AG08395 (cell line): Measurements from ENCODE around the gene NCK2.

Source experiments
- DNase-seq: peaks from one replicate; pipeline ENCODE4 v3.0.0; 2012; ENCODE audit warnings: mixed read lengths, low spot score

NCK2 gene

GRCh38 chr2:105793196-105793975, 48.7 kb downstream of the NCK2 start:
- DNase-seq: no peak

- no peak for DNase-seq
These were observed 50.3 kb downstream of the NCK2 start for GRCh38 chr2:105794926-105795574.

DNA sequence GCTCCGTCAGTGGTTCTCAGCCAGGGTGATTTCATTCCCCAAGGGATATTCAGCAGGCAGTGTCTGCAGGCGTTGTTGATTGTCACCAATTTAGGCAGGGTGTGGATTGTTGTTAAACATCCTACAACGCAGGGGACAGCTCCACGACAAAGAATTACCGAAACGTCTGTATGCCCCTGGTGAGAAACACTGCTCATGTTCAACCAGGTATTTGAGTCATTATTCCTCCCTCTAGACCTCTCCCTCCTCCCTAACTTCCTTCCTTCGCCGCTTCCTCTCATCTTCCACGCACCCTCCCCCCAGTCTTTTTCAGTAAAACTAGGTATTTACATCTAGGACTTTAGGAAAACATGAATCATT, 50.8 kb downstream of the NCK2 start:
- DNase-seq: no peak

DNA sequence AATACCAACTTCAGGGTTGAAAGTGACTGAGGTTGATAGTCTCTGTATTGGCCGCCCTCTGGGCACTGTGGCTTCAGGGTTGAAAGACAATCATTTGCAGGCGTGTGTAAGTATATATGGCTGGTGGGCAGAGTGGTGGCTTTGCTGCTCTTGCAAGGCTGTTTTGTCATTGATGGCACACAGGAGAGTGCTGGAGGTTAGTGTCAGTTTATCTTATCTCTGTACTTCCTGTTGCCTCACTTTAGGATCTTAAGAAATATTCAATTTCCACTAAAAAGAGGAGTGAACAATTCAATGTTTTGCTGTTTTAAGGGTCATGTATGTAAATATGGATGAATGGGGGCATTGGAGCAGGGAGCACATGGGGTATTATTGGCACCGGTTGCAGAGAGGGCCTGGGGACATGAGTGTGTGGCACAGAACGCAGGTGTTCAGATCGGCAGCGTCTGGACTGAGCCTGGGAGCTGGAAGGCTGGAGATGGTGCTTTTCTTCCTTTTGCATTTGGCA, 51.5 kb downstream of the NCK2 start:
- no peak for DNase-seq

GRCh38 chr2:105796791-105797190, 52.1 kb downstream of the NCK2 start:
- DNase-seq: no peak

- DNase-seq: no peak
These were observed 52.6 kb downstream of the NCK2 start for GRCh38 chr2:105797298-105797819.

- DNase-seq: no peak
These were observed 53.9 kb downstream of the NCK2 start for GRCh38 chr2:105798595-105798994.

GRCh38 chr2:105800036-105800713, 55.5 kb downstream of the NCK2 start:
- DNase-seq: no peak

GRCh38 chr2:105800953-105801635, 56.4 kb downstream of the NCK2 start:
- DNase-seq: no peak

GRCh38 chr2:105801961-105802360, 57.2 kb downstream of the NCK2 start:
- no peak for DNase-seq

DNA sequence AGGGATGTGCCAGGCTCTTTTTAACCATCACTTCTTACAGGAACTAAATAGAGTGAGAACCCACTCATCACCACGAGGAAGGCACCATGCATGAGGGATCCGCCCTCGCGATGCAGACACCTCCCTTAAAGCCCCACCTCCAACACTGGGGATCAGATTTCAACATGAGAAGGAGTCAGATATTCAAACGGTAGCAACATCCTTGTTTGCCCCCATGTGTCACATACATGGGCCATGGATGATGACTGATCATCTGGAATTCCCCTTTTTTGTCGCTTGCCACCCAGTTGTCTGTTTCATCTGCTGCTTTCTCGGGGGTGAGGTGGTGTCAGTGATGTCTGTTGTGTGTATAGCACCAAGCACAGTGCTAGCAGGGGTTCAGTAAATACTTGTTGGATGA, 57.9 kb downstream of the NCK2 start:
- DNase-seq: no peak

DNA sequence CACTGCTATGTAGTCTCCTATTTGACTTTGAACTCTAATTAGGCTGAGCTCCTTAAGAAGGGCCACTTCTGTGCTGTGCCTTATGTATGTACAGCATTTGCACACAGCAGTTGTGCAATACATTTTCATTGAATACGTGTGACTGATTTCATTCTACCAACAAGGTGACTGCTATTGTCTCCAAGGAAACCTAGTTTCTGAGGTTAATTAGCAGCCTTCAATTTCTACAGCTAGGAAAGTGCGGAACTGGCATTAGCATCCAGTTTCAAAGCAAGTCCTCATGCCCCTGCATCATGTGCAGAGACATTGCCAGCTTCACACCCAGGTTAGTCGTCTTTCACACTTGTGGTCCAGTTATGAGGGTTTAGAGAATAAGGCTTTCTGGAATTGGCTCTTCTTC, 58.6 kb downstream of the NCK2 start:
- no peak for DNase-seq

- DNase-seq: no peak
These were observed 59.1 kb downstream of the NCK2 start for GRCh38 chr2:105803773-105804172.

DNA sequence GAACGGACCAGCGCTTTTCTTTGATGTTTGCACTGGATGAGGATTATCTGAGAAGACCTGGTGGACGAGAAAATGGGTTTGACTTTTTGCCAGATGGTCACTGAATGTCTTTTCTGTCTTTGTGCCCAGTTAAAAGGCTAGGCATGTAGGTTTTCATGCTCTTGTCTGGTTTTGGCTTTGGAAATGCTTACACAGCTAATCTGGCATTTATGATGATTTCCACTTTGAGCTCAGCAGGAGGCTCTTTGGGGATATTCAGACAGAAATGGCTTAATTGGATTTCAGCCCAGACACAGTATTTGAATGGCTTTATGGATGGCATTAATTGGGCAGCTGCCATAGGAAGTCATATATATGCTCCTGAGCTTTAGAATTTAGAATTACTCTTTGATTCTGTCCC, 59.6 kb downstream of the NCK2 start:
- DNase-seq: no peak

DNA sequence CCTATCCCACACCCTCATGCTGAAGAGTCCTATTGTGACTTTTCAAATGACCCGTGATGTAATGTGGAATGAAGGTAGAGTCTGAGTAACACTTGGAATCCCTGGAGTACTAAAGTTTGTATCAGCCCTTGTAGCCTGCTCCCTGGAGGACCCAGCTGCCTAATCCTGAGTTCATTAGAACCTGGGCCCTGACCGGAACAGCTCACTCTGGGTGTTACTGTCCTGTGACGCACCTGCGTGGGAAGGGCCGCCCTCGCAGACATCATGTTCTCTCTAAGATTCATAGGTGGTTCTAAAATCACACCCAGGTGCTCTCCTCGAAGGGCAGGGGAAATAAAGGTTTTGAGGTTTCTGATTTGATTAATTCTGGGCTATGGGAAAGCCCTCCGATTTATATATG, 62.3 kb downstream of the NCK2 start:
- no peak for DNase-seq

GRCh38 chr2:105808423-105809096, 63.8 kb downstream of the NCK2 start:
- DNase-seq: no peak

- no peak for DNase-seq
These were observed 64.4 kb downstream of the NCK2 start for GRCh38 chr2:105809097-105809473.

DNA sequence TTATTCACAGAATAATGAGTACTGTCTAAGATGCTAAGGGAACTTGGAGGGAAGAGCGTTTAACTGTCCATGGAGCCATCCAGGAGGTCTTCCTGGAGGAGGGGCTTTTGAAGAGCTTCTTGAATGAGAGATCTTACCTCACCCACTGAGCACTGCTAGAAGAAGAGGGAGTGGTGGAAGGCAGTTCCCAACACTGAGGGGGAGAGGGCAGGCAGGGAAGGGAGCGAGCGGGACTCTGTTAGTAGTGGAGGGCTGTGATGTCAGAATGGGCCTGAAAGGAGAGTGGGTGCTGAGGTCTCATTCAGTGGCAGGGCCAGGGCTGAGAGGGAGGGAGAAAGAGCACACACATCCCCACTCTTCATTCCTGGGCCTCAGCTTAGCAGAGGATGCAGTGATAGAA, 65.0 kb downstream of the NCK2 start:
- DNase-seq: no peak

DNA sequence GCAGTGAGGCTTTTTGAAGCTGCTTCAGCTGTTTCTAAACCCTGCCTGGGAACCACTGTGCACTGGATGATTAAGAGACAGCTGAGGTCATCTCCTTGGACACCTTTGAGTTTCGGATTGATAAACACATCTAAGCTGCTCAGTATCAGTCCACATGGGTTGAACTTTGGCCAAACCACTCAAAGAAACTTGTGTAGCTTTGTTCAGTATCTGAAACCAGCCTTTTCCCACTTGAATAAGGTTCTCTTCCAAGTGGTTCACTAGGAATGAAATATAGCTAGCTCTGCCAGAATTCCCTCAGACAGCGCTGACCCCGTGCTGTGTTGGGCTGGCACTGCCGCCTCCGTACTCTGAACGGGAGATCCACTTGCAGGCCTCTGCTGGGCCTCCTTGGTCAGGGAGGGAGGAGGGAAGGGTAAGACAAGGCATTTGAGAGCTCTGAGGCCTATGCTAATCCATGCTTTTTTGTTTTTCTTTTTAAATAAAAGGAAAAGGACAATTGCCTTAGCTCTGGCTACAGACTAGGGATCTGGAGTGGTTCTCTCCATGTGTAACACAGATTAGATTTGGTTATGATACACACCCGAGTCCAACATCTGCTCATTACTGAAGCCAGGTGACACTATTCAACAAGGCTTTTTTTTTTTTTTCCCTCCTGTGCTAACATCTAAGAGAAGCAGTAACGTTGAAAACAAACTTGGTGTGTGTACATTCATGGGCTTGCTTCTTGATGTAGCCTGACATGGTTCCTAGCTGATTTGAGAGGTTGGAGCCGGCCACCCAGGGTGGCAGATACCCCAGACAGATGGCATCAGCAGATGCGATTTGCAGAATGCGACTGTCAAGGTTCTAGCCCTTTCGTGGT, 67.7 kb downstream of the NCK2 start:
- DNase-seq: peak; percentile 75

GRCh38 chr2:105813045-105813315, 68.3 kb downstream of the NCK2 start:
- DNase-seq: no peak

DNA sequence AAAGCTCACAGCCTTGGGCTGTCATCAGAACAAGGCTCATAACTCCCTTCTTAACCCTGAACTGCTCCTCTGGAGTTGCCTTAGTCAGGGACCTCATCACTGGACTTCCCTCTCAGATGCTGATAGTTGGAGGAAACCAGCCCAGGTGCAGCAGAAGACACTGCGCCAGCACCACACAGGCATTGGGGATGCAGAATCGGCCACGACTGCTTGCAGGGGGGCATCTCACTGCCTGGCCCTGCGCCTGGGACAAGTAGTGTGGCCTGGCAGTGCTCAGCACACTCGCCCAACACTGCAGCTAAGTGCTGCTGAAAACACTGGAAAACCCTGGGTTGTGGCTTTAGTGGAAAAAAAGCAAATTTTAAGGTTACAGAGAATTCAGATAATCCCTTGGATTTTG, 68.7 kb downstream of the NCK2 start:
- no peak for DNase-seq
